SK-N-SH (cell line): Measurements from ENCODE around the gene TECPR1.

ENCODE experiments used
- EP300 ChIP-seq, 2 experiments: IDR thresholded peaks; 2 replicates each; pipeline versions ENCODE4 v1.4.0 to v1.6.1; 2012; ENCODE audit warnings: borderline replicate concordance in 1 of 2, low read depth in 1 of 2, low read length in 1 of 2
- FOSL2 ChIP-seq: IDR thresholded peaks from 2 replicates; pipeline ENCODE4 v1.4.0; 2012; ENCODE audit warnings: low read depth, mild to moderate bottlenecking, moderate library complexity, borderline replicate concordance
- FOXJ3 ChIP-seq: sonication (generic); formaldehyde crosslinking; IDR thresholded peaks from 2 replicates; pipeline ENCODE4 v1.5.1; 2020; ENCODE audit warnings: mild to moderate bottlenecking, missing genetic modification reagents
- JUND ChIP-seq: IDR thresholded peaks from 2 replicates; pipeline ENCODE4 v1.4.0; 2012
- NFIC ChIP-seq: IDR thresholded peaks from 2 replicates; pipeline ENCODE4 v1.4.0; 2012; ENCODE audit warnings: borderline replicate concordance
- POLR2AphosphoS5 ChIP-seq: IDR thresholded peaks from 2 replicates; pipeline ENCODE4 v1.6.1; 2012; ENCODE audit warnings: low read depth, low read length
- RAD21 ChIP-seq: IDR thresholded peaks from 2 replicates; pipeline ENCODE4 v1.6.1; 2012; ENCODE audit warnings: mild to moderate bottlenecking, low read length
- RXRA ChIP-seq: IDR thresholded peaks from 2 replicates; pipeline ENCODE4 v1.4.0; 2012; ENCODE audit warnings: low read depth, mild to moderate bottlenecking, borderline replicate concordance
- TEAD4 ChIP-seq: IDR thresholded peaks from 2 replicates; pipeline ENCODE4 v1.4.0; 2012; ENCODE audit warnings: mild to moderate bottlenecking, borderline replicate concordance; ENCODE audit not compliant: insufficient read depth
- TF ChIP-seq, protein P1 (sequence below): fragments of 200-600 bp; sonication (generic); IDR thresholded peaks from 2 replicates; pipeline ENCODE4 v1.6.1; 2017; ENCODE audit warnings: antibody characterized with exemption, mild to moderate bottlenecking, moderate library complexity
- TF ChIP-seq, protein P2 (sequence below): fragments of 150-350 bp; IDR thresholded peaks from 2 replicates; pipeline ENCODE4 v1.6.1; 2016; ENCODE audit warnings: mild to moderate bottlenecking, low read depth, low read length
- TF ChIP-seq, protein P3 (sequence below): IDR thresholded peaks from 2 replicates; pipeline ENCODE4 v1.4.0; 2012; ENCODE audit warnings: low read depth
- TF ChIP-seq, protein P4 (sequence below): fragments of 150-350 bp; IDR thresholded peaks from 2 replicates; pipeline ENCODE4 v1.6.1; 2017; ENCODE audit warnings: antibody characterized with exemption, low read length, low read depth, borderline replicate concordance
- TF ChIP-seq, protein P5 (sequence below): IDR thresholded peaks from 2 replicates; pipeline ENCODE4 v1.4.0; 2012; ENCODE audit warnings: low read depth, borderline replicate concordance

DNA sequence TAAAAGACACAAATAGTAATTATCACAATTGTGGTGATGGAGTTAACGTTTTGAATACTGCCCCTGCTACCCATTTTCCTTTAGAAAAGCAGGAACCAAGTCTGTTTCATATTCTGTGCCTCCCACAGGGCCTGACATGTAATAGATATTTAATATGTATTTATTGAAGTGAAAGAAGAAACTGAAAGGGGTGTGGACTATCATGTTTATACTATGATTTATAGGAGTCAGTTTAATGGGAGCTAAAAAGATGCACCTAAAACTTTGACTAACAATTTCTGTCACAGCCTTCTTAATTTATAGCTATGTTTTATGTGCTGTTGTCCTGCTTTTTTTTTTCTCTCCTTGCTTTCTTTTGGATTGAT lies 64.9 kb downstream of the TECPR1 start:
- TF ChIP-seq, protein P1, sequence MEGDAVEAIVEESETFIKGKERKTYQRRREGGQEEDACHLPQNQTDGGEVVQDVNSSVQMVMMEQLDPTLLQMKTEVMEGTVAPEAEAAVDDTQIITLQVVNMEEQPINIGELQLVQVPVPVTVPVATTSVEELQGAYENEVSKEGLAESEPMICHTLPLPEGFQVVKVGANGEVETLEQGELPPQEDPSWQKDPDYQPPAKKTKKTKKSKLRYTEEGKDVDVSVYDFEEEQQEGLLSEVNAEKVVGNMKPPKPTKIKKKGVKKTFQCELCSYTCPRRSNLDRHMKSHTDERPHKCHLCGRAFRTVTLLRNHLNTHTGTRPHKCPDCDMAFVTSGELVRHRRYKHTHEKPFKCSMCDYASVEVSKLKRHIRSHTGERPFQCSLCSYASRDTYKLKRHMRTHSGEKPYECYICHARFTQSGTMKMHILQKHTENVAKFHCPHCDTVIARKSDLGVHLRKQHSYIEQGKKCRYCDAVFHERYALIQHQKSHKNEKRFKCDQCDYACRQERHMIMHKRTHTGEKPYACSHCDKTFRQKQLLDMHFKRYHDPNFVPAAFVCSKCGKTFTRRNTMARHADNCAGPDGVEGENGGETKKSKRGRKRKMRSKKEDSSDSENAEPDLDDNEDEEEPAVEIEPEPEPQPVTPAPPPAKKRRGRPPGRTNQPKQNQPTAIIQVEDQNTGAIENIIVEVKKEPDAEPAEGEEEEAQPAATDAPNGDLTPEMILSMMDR: no peak
- no peak for TF ChIP-seq NFIC
- TF ChIP-seq TEAD4: no peak
- TF ChIP-seq POLR2AphosphoS5: no peak
- no peak; a peak in 1 of 4 replicates for TF ChIP-seq EP300 (IDR thresholded peaks at IDR 0.05; ENCODE audit: borderline replicate concordance in 1 of 2, low read depth in 1 of 2, low read length in 1 of 2)
- no peak for TF ChIP-seq FOSL2
- TF ChIP-seq RXRA: no peak
- TF ChIP-seq FOXJ3 (CRISPR knock-in tag): no peak
- TF ChIP-seq, protein P2, sequence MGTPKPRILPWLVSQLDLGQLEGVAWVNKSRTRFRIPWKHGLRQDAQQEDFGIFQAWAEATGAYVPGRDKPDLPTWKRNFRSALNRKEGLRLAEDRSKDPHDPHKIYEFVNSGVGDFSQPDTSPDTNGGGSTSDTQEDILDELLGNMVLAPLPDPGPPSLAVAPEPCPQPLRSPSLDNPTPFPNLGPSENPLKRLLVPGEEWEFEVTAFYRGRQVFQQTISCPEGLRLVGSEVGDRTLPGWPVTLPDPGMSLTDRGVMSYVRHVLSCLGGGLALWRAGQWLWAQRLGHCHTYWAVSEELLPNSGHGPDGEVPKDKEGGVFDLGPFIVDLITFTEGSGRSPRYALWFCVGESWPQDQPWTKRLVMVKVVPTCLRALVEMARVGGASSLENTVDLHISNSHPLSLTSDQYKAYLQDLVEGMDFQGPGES: no peak
- TF ChIP-seq, protein P3, sequence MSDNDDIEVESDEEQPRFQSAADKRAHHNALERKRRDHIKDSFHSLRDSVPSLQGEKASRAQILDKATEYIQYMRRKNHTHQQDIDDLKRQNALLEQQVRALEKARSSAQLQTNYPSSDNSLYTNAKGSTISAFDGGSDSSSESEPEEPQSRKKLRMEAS: no peak
- TF ChIP-seq, protein P4, sequence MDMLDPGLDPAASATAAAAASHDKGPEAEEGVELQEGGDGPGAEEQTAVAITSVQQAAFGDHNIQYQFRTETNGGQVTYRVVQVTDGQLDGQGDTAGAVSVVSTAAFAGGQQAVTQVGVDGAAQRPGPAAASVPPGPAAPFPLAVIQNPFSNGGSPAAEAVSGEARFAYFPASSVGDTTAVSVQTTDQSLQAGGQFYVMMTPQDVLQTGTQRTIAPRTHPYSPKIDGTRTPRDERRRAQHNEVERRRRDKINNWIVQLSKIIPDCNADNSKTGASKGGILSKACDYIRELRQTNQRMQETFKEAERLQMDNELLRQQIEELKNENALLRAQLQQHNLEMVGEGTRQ: no peak
- TF ChIP-seq, protein P5, sequence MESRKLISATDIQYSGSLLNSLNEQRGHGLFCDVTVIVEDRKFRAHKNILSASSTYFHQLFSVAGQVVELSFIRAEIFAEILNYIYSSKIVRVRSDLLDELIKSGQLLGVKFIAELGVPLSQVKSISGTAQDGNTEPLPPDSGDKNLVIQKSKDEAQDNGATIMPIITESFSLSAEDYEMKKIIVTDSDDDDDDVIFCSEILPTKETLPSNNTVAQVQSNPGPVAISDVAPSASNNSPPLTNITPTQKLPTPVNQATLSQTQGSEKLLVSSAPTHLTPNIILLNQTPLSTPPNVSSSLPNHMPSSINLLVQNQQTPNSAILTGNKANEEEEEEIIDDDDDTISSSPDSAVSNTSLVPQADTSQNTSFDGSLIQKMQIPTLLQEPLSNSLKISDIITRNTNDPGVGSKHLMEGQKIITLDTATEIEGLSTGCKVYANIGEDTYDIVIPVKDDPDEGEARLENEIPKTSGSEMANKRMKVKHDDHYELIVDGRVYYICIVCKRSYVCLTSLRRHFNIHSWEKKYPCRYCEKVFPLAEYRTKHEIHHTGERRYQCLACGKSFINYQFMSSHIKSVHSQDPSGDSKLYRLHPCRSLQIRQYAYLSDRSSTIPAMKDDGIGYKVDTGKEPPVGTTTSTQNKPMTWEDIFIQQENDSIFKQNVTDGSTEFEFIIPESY: no peak
- TF ChIP-seq RAD21: no peak
- no peak for TF ChIP-seq JUND
